GM12878 (cell line): ENCODE results near the gene OR2C3. TPM values are rescaled to one million over a fixed set of nuclear protein-coding genes. Genes with fewer than 3 reads are reported as not detected.
"Not testable (repeated sequence)": the region's sequence is repeated elsewhere in the genome, so short reads cannot be mapped to it uniquely, and the experiment has no call there.

Experiments used
- ATAC-seq: fragments of 200-7000 bp; cut with Tn5 transposase; 3 replicates; pipeline ENCODE4 v1.9.1; 2020; ENCODE audit warnings: mild to moderate bottlenecking, moderate library complexity
- BruUV-seq: library from RNA; stranded (reverse); fragments of 400-500 nt; replicated peaks from 2 replicates; lab custom pipeline; 2021; lab: Mats Ljungman, UMichigan
- CTCF ChIA-PET: fragments of 300-600 bp; sonication (Branson Sonifier 250); formaldehyde crosslinking; extraction: SDS; loops from one replicate; lab custom pipeline; 2021; ENCODE audit warnings: inconsistent platforms; lab: Yijun Ruan, JAX
- POLR2A ChIA-PET: fragments of 350-600 bp; formaldehyde crosslinking; extraction: SDS; loops from one replicate; lab custom pipeline; 2021; ENCODE audit warnings: inconsistent platforms; lab: Charles Lee
- RAD21 ChIA-PET: fragments of 300-600 bp; sonication (Branson Sonifier 250); formaldehyde crosslinking; loops from one replicate; lab custom pipeline; 2023; ENCODE audit warnings: antibody characterized with exemption; ENCODE audit not compliant: unreplicated experiment; lab: Charles Lee
- SMC1A ChIA-PET: fragments of 300-600 bp; sonication (Branson Sonifier 250); formaldehyde crosslinking; loops from one replicate; lab custom pipeline; 2023; ENCODE audit not compliant: unreplicated experiment, uncharacterized antibody; lab: Charles Lee
- DNase-seq: peaks from one replicate; pipeline ENCODE4 v3.0.0-alpha.2; 2011; ENCODE audit warnings: low read depth, low spot score
- FAIRE-seq: peaks from 3 replicates; lab custom pipeline; 2011; peaks lifted over from hg19 to GRCh38; lab: Jason Lieb, UNC
- H2AFZ ChIP-seq: 2 replicates; pipeline ENCODE4 v1.6.0; 2011; ENCODE audit warnings: low read depth, low read length, control low read depth; ENCODE audit not compliant: control insufficient read depth
- H3K27ac ChIP-seq: 2 replicates; pipeline ENCODE4 v1.5.1; 2011; ENCODE audit warnings: control low read depth; ENCODE audit not compliant: control insufficient read depth, insufficient read depth
- H3K27me3 ChIP-seq, 2 experiments: replicated peaks in 1 of 2; 2 replicates each; pipeline versions ENCODE4 v1.6.0 to v1.6.1; 2011; ENCODE audit warnings: low read length in 1 of 2; ENCODE audit not compliant: control insufficient read depth in 2 of 2, insufficient read depth in 2 of 2
- H3K36me3 ChIP-seq, 2 experiments: 2 replicates each; pipeline ENCODE4 v1.5.1; 2011; ENCODE audit warnings: low read length in 1 of 2; ENCODE audit not compliant: control insufficient read depth in 2 of 2, insufficient read depth in 2 of 2
- H3K4me1 ChIP-seq: 2 replicates; pipeline ENCODE4 v1.6.1; 2011; ENCODE audit warnings: mild to moderate bottlenecking, low read length, moderate library complexity, mixed read lengths; ENCODE audit not compliant: control insufficient read depth, insufficient read depth
- H3K4me2 ChIP-seq: 2 replicates; pipeline ENCODE4 v1.6.0; 2011; ENCODE audit warnings: control low read depth; ENCODE audit not compliant: control insufficient read depth, insufficient read depth
- H3K4me3 ChIP-seq: fragments of 200-600 bp; sonication (generic); 2 replicates; pipeline ENCODE4 v1.5.1; 2016
- H3K79me2 ChIP-seq: 2 replicates; pipeline ENCODE4 v1.6.0; 2011; ENCODE audit warnings: low read length; ENCODE audit not compliant: control insufficient read depth, insufficient read depth
- H3K9ac ChIP-seq: 2 replicates; pipeline ENCODE4 v1.8.0; 2011; ENCODE audit warnings: low read length, control low read depth, mixed read lengths; ENCODE audit not compliant: control insufficient read depth, insufficient read depth
- H3K9me3 ChIP-seq: replicated peaks from 3 replicates; pipeline ENCODE4 v1.5.1; 2011; ENCODE audit warnings: mild to moderate bottlenecking, low read length; ENCODE audit not compliant: control insufficient read depth, insufficient read depth
- H4K20me1 ChIP-seq: 2 replicates; pipeline ENCODE4 v1.6.0; 2011; ENCODE audit not compliant: control insufficient read depth, insufficient read depth
- ATF7 ChIP-seq: fragments of 450-650 bp; IDR thresholded peaks from 2 replicates; pipeline ENCODE4 v1.6.1; 2016; ENCODE audit warnings: low read depth, mild to moderate bottlenecking
- CHD2 ChIP-seq: IDR thresholded peaks from 2 replicates; pipeline ENCODE4 v1.6.1; 2011; ENCODE audit warnings: low read depth, low read length, improper control_type of control experiment, borderline replicate concordance
- IKZF2 ChIP-seq, 2 experiments: fragments of 450-650 bp; IDR thresholded peaks; 2 replicates each; pipeline ENCODE4 v1.6.1; 2017; ENCODE audit warnings: mild to moderate bottlenecking in 2 of 2, moderate library complexity in 2 of 2
- PML ChIP-seq: IDR thresholded peaks from 2 replicates; pipeline ENCODE4 v1.6.1; 2012; ENCODE audit warnings: low read length, inconsistent platforms
- SIN3A ChIP-seq: IDR thresholded peaks from 2 replicates; pipeline ENCODE4 v1.6.1; 2012; ENCODE audit warnings: low read depth, low read length, improper control_type of control experiment
- STAT3 ChIP-seq: IDR thresholded peaks from 2 replicates; pipeline ENCODE4 v1.6.1; 2011; ENCODE audit warnings: low read depth, low read length, improper control_type of control experiment
- TBL1XR1 ChIP-seq: IDR thresholded peaks from 2 replicates; pipeline ENCODE4 v1.6.1; 2012; ENCODE audit warnings: low read depth, low read length, improper control_type of control experiment
- USF2 ChIP-seq: IDR thresholded peaks from 2 replicates; pipeline ENCODE4 v1.6.1; 2011; ENCODE audit warnings: low read depth, low read length, improper control_type of control experiment, borderline replicate concordance
- WRNIP1 ChIP-seq: IDR thresholded peaks from 2 replicates; pipeline ENCODE4 v1.6.1; 2011; ENCODE audit warnings: low read depth, low read length, improper control_type of control experiment, borderline replicate concordance
- ZBED1 ChIP-seq: IDR thresholded peaks from 2 replicates; pipeline ENCODE4 v1.6.1; 2016; ENCODE audit warnings: borderline replicate concordance
- ZNF384 ChIP-seq: IDR thresholded peaks from 2 replicates; pipeline ENCODE4 v1.6.1; 2012; ENCODE audit warnings: low read depth, mild to moderate bottlenecking, low read length, improper control_type of control experiment, borderline replicate concordance
- ZNF622 ChIP-seq: fragments of 450-650 bp; IDR thresholded peaks from 2 replicates; pipeline ENCODE4 v1.6.1; 2017; ENCODE audit warnings: mild to moderate bottlenecking, inconsistent platforms
- WGBS: methylation state at CpG from one replicate; pipeline ENCODE4 v1.1.6; 2016; ENCODE audit warnings: low lambda C conversion rate; ENCODE audit not compliant: insufficient replicate concordance, insufficient coverage; ENCODE audit errors: missing lambda C conversion rate; 5-methylcytosine and 5-hydroxymethylcytosine counted together
- in situ Hi-C: fragments of 300-500 bp; cut with MboI; formaldehyde crosslinking; loops from 9 replicates; pipeline ENCODE4 v1.14.3; 2018; ENCODE audit warnings: mixed read lengths
- intact Hi-C: fragments of 100-400 bp; cut with micrococcal nuclease; formaldehyde crosslinking; loops from one replicate; pipeline ENCODE4 v1.14.2; 2022; ENCODE audit not compliant: unreplicated experiment
- polyA plus RNA-seq, 11 experiments: library from polyadenylated mRNA; depleted of rRNA in 4 of 11; unstranded in 6 of 11; stranded (reverse) in 5 of 11; fragments of >200 nt; fragmentation: Nextera tagmentation in 4 of 11; fragmentation: Illumina TruSeq in 1 of 11; extraction: Ambion mirVana in 4 of 11; extraction: Trizol in 1 of 11; gene quantifications; 1 replicate in 1 of 11; 2 replicates in 10 of 11; pipeline versions ENCODE4 v1.2.1 to v1.2.3, GENCODE V29; 2011 to 2016; ENCODE audit warnings: inconsistent platforms in 2 of 11, missing spikeins in 2 of 11, low read depth in 1 of 11
- total RNA-seq, 4 experiments: library from RNA; depleted of rRNA in 3 of 4; stranded (reverse); fragments of >200 nt in 3 of 4; fragmentation: Illumina TruSeq in 1 of 4; extraction: Trizol in 1 of 4; gene quantifications; 2 replicates each; pipeline versions ENCODE4 v1.2.1 to v1.2.3, GENCODE V29; 2013 to 2021

OR2C3 gene
- total and polyA plus RNA-seq, 10 of the 15 experiments (the other 5 are each of a cell fraction or from before 2014, with no cell fraction given) = not detected

- no peak overlapping the region for H2AFZ ChIP-seq
- H4K20me1 ChIP-seq = no peaks in the 10 kb centered on the region
- 0% methylated on average over 2 of the region's 2 CpGs for WGBS
- no peaks in the 10 kb centered on the region for H3K79me2 ChIP-seq
- H3K4me3 ChIP-seq = no peak overlapping the region
- RAD21 ChIA-PET = no interaction called here
- in situ Hi-C loops (no loop called here), intact Hi-C loops (no loop called here)
- no peak for DNase-seq
- H3K4me2 ChIP-seq = no peak overlapping the region
- POLR2A ChIA-PET = no interaction called here
- FAIRE-seq = no peak
- CTCF ChIA-PET = no interaction called here
- no peaks in the 10 kb centered on the region for H3K9me3 ChIP-seq
- no peak overlapping the region for H3K9ac ChIP-seq
- no peak overlapping the region for H3K27ac ChIP-seq
- SMC1A ChIA-PET = no interaction called here
- no peak for TF ChIP-seq ZNF384
- TF ChIP-seq IKZF2 (IDR thresholded peaks at IDR 0.05) = no peak
- TF ChIP-seq ZNF622 = no peak
- no peak for TF ChIP-seq STAT3
- TF ChIP-seq ATF7 = no peak
- TF ChIP-seq TBL1XR1 = no peak
- no peak for TF ChIP-seq PML
- TF ChIP-seq CHD2 = no peak
- TF ChIP-seq ZBED1 = no peak
- TF ChIP-seq WRNIP1 = no peak
- no peak for TF ChIP-seq SIN3A
- TF ChIP-seq USF2 = no peak
- no peaks in the 10 kb centered on the region for H3K36me3 ChIP-seq
- no peak for ATAC-seq
- H3K27me3 ChIP-seq = no peaks in the 10 kb centered on the region
- no peaks in the 10 kb centered on the region for H3K4me1 ChIP-seq
- BruUV-seq = no TSS peak
Observed at GRCh38 chr1:247528812-247529474, 7.3 kb downstream of the OR2C3 start.

GRCh38 chr1:247521886-247522285 is 14.4 kb downstream of the OR2C3 start:
- SMC1A ChIA-PET, H2AFZ ChIP-seq, H3K27ac ChIP-seq, ATAC-seq, BruUV-seq, H3K4me2 ChIP-seq, H3K27me3 ChIP-seq, CTCF ChIA-PET, H3K4me1 ChIP-seq, H3K9ac ChIP-seq, H3K9me3 ChIP-seq, DNase-seq, H3K36me3 ChIP-seq, H3K79me2 ChIP-seq, H3K4me3 ChIP-seq, H4K20me1 ChIP-seq, FAIRE-seq, RAD21 ChIA-PET, in situ Hi-C loops, intact Hi-C loops, POLR2A ChIA-PET: not testable (repeated sequence)
- 78% methylated on average over 16 of the region's 30 CpGs for WGBS
